GM21367 (cell line): Measurements from ENCODE around the gene PHYKPL.
A peak's percentile ranks its signal among the peaks of the same experiment; 100 is the strongest.
"Not testable (repeated sequence)": the region's sequence is repeated elsewhere in the genome, so short reads cannot be mapped to it uniquely, and the experiment has no call there.

Source experiments
- ATAC-seq: cut with Tn5 transposase; IDR thresholded peaks from one replicate; pipeline ENCODE4 v1.9.1; 2021; ENCODE audit not compliant: unreplicated experiment

The PHYKPL gene

GRCh38 chr5:178208540-178209227 lies 23.9 kb downstream of the PHYKPL start:
- ATAC-seq, result no peak

DNA sequence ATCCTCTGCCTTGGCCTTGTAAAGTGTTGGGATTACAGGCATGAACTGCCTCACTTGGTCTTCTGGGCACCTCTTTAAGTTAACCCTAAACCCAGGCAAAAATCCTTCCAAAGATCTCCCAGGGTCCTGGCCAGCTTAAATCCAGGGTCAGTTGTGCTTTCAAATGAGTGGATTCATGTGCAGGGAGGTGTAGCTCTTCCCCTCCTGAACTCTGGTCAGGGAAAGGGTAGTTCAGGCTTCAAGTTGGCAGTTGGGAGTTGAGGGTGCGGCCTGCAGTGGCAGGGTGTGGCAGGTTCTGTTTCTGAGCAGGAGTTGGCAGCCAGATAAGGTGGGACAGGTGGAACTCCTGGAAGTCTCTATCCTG lies 24.7 kb downstream of the PHYKPL start:
- no peak for ATAC-seq

GRCh38 chr5:178207183-178207916 lies 25.3 kb downstream of the PHYKPL start:
- ATAC-seq, result no peak

DNA sequence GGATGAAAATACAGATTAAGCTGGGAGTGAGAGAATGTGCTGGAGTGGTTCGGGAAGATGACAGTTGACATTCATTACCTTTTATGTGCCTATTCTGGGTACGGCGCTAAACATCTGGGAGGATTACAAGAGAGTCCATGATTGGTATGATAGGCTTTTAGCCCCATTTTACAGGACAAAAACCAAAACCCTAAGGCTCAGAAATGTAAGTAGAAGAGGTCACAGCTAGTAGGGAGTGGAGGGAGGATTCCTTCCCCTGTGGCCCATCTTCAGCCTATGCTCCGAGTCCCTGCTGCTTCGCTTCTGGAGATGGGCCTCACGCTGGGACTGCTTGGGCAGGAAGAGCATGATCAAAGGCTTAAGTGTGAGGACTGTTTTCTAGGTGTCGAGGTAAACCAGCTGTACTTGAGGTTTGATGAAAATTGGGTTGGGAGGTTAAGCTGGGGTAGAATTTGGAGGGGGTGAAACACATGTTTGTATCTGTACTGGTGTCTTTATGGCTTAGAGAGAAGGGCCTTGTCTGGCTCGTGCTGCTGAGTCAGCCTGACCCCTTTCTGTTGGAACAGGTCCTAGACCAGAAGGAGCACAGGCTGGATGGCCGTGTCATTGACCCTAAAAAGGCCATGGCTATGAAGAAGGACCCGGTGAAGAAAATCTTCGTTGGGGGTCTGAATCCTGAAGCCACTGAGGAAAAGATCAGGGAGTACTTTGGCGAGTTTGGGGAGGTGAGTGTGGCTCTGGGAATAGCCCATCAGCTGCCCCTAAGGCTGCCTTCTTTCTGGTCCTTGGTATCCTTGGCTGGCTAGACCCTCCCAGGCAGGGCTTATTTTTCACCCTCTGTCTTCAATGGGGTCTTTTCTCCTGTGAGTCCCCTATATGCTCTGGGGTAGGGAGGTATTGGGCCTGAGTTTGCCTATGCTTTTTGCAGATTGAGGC lies 26.2 kb downstream of the PHYKPL start:
- ATAC-seq, result no peak

- ATAC-seq, result no peak
These were observed 26.9 kb downstream of the PHYKPL start for GRCh38 chr5:178205749-178206047.

- peak; percentile 54 for ATAC-seq
These were observed 27.5 kb downstream of the PHYKPL start for GRCh38 chr5:178204935-178205748.

GRCh38 chr5:178204182-178204934 lies 28.2 kb downstream of the PHYKPL start, which contains the start of gene HNRNPAB:
Gene HNRNPAB, plus strand, starts transcription at chr5:178204533. Its CDS starts 305 bp downstream, at chr5:178204838.
- peak; percentile 75 for ATAC-seq

DNA sequence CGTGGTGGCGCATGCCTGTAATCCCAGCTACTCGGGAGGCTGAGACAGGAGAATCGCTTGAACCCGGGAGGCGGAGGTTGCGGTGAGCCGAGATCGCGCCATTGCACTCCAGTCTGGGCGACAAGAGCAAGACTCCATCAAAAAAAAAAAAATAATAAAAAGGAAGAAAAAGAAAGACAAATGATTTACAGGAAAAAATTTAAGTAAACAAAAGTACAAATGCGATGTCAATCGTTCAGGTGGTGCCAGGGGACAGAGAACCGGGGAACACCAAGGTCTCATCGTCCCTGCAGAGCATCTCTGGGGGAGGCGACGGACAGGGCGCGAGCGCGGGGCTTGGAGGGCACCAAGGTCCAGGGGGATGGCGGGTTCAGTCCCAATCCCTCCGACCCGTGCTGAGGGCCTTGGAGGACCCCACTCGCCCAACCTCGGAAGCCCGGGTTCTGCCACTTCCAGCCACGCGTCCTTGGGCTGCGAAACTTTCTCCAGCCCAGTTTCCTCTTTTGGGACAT lies 28.9 kb downstream of the PHYKPL start:
- no peak for ATAC-seq

DNA sequence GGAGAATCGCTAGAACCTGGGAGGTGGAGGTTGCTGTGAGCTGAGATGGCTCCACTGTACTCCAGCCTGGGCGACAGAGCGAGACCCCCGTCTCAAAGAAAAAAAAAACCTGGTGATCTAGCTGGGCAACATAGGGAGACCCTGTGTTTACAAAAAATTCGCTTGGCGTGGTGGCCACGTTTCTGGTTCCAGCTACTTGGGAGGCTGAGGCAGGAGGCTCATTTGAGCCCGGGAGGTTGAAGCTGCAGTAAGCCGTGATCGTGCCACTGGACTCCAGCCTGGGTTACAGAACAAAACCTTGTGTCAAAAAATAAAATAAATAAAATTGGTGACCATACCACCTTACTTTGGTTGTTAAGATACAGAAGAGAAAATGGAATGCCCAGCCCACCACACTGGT lies 30.1 kb downstream of the PHYKPL start:
- ATAC-seq, result no peak

GRCh38 chr5:178201927-178202235 lies 30.7 kb downstream of the PHYKPL start:
- no peak for ATAC-seq

DNA sequence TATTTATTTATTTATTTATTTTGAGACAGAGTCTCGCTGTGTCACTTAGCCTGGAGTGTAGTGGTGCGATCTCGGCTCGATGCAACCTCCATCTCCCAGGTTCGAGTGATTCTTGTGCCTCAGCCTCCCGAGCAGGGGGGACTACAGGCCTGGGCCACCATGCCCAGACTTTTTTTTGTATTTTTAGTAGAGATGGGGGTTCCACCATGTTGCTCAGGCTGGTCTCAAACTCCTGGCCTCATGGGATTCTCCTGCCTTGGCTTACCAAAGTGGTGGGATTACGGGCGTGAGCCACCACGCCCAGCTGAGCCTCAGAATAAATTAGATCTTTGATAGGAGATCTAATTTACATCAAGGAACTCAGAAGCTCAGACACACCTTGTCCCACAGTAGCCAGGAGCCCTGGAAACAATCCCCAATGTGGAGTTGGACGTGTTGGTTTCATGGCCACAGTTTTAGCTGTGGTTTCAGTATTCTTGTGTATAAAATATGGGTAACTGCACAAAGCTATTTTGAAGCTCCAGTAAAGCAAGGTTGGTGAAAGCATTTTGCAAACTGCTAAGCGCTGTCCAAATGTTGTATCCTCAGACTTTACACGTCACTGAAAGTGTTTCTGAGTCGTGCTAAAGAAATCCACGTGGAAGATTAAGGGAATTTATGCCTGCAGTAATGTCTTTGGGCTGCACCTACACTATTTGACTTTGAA lies 31.2 kb downstream of the PHYKPL start:
- no peak for ATAC-seq

DNA sequence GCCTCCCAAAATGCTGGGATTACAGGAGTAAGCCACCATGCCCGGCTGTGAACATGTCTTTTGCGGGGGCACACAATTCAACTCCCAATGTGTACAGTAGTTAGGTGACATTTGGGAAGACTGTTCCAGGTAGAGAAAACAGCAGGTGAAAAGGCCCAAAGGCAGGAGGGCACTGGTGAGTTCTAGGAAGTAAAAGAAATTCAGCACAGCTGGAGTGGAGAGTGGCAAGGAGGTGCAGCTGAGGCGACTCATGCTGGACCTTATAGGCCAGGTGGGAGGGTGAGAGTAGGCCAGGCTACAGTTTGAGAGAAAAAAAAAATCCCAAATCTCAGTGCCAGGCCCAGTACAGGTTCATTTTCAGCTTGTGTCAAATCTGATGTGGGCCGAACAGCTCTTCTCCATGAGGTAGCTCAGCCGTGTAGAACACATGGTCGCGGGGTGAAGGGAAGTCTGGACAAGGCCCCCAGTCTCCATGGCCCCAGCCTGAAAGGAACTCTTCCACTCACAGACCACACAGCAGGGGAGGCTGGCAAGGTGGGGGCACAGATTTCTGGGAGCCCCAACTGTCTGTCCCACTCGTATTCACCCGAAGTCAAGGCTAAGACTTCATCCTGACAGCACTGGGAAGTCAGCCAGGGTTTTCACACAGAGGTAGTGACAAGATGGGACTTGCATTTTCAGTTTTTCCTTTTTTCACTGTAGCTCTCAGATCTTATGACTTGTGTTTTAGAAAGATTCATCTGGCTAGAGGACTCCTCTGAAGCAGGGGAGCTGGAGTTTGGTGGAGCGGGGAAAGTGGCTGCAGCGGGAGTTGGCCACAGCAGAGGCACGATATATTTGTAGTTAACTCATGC lies 32.8 kb downstream of the PHYKPL start:
- no peak for ATAC-seq

DNA sequence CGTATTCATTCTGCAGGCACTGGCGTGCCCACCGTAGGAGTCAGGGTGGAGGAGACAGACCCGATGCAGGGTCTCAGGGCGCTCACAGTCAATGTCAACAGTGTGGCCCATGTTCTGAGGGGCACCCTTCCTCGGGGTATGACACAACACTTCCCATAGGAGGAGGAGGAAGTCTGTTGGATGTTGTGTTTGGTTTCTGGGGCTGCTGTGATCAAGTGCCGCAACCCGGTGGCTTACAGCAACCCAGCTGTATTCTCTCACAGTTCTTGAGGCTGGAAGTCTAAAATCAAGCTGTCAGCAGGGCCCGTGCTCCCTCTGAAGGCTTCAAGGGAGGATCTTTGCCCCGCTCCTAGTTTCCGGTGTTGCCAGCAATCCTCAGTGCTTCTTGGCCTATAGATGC lies 33.9 kb downstream of the PHYKPL start:
- ATAC-seq, result no peak

GRCh38 chr5:178198151-178198550 lies 34.5 kb downstream of the PHYKPL start:
- ATAC-seq, result not testable (repeated sequence)

DNA sequence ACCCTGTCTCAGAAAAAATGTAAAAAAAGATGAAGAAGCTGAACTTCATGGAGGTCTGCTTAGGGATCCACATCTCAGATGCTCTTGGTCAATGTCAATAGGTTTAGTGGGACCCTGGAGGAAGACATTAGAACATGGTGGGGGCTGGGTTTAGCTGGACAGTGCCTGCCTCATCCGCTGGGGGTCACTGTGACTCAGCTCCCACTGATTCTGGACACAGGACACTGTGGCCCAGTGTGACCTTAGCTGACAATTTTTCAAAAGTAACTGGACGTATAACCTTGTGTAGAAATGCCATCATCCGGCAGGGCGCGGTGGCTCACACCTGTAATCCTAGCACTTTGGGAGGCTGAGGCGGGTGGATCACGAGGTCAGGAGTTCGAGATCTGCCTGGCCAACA lies 35.6 kb downstream of the PHYKPL start:
- ATAC-seq, result no peak

DNA sequence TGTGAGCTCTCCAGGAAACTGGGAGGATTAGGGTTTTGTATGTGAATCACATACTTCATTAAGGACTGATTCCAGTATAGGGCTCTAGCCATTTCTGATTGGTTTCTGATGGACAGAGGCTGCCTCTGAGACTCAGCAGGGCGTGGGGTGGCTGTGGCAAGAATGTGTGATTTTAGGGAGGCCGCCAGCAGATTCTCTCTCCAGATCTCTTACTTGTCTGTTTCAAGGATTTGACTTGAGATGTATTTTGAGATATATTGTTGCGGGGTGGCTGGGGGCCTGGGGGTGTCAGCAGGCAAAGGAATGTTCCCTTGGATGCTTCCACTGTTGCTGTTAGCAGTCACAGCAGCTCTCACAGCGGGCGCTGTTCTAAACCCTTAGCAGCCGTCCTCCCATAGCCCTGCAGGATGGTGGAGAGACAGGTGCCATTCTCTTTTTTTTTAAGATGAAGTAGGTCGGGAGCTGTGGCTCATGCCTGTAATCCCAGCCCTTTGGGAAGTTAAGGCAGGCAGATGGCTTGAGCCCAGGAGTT lies 36.3 kb downstream of the PHYKPL start:
- ATAC-seq, result no peak

DNA sequence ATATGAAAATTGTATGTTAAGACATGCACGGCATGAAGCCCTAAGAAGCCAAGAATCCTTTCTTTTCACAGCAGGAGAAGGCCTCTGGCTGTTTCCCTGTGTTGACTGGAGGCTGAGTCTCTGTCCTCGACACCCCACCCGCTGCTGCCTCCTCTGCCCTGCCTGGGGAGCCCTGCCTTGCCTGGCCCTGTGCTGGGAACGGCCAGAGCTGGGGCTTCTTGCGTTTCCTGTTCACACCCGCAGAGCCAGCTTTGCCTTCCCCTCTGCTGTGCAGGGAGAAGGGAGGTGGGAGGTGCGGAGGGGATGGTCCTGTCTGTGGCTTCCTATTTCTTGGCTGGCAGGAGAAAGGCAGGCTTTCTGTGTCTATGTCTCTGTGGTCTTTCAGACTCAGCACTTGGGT lies 38.6 kb downstream of the PHYKPL start:
- no peak for ATAC-seq

DNA sequence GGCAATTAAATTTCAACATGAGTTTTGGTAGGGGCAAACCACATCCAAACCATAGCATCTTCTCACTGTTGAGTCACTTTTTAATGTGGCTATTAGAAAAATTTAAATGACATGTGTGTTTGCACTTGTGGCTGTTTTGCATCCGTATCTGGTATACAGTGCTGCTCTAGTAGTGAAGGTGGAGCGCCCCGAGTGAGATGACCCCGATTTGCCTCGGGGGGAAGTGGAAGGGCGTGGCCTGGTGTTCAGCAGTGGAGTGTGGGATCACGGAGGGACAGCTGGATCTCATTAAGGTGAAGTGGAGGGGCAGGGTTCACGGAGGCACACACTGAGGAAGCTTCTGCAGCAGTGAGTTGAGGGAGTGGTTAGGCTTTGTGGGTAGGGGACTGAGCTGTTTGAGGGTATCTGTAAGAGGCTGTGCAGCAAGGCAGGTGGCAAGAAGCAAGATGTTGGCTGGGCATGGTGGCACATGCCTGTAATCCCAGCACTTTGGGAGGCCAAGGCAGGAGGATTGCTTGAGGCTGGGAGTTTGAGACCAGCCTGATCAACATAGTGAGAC lies 39.3 kb downstream of the PHYKPL start:
- ATAC-seq, result no peak
